HG02870 (cell line): Measurements from ENCODE around the gene NKAPL.
"Not testable (repeated sequence)": the region's sequence is repeated elsewhere in the genome, so short reads cannot be mapped to it uniquely, and the experiment has no call there.

Source experiments
- ATAC-seq: cut with Tn5 transposase; IDR thresholded peaks from one replicate; pipeline ENCODE4 v1.9.1; 2021; ENCODE audit warnings: mild to moderate bottlenecking, moderate library complexity; ENCODE audit not compliant: unreplicated experiment

Gene NKAPL

GRCh38 chr6:28295326-28295725, 36.2 kb downstream of the NKAPL start:
- no peak for ATAC-seq

GRCh38 chr6:28296520-28297060, 37.5 kb downstream of the NKAPL start:
- no peak for ATAC-seq

GRCh38 chr6:28303570-28303969, 44.5 kb downstream of the NKAPL start:
- peak; percentile 81 for ATAC-seq

DNA sequence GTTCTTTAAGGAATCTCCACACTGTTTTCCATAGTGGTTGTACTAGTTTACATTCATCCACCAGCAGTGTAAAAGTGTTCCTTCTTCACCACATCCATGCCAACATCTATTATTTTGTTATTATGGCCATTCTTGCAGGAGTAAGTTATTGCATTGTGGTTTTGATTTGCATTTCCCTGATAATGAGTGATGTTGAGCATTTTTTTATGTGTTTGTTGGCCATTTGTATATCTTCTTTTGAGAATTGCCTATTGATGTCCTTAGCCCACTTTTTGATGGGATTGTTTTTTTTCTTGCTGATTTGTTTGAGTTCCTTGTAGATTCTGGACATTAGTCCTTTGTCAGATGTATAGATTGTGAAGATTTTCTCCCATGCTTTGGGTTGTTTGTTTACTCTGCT, 47.3 kb downstream of the NKAPL start:
- not testable (repeated sequence) for ATAC-seq
